Measurements from ENCODE around the gene KCNK7. TPM values are rescaled to one million over a fixed set of nuclear protein-coding genes. Genes with fewer than 3 reads are reported as not detected.

The KCNK7 gene
- total RNA-seq, 6 donors from 2014 or later, result 0.59 to 3.7 (median 1.7) TPM; not detected in 1

DNA sequence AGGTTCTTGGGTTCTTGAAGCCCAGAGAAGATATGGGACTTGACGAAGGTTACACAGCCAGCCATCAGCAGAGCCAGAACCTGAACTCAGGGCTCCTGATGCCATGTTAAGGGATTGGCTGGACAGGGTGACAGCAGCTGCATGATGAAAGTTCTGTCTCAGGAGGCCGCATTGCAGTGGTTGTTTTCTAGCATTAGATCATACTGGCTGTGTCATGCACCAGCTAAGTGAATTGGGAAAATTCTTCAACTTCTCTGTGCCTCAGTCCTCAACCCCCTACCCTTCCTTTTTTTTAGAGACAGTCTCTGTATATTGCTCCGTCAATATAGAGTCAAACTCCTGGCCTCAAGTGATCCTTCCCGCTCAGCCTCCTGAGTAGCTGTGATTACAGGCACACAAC lies 32.0 kb downstream of the KCNK7 start:
- WGBS, 2 donors, result 91 to 98% methylated on average over 4 of the region's 4 CpGs

DNA sequence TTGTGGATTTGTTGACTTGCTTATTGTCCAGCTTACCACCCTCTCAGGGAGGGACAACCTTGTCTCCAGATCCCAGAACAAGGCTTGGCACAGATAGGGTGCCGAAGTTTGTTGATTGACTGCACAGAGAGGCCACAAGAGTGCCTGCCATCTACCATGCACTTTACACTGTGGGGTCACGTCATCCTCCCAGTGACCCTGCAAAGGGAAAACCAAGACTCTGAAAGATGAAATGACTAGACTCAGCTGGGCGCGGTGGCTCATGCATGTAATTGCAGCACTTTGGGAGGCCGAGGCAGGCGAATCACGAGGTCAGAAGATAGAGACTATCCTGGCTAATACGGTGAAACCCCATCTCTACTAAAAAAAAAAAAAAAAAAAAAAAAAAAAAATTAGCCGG lies 32.8 kb downstream of the KCNK7 start:
- ATAC-seq (ENCODE audit: low FRiP score in 2 of 2), result no peak
- Histone ChIP-seq H3K27ac (no peak overlapping the region), H3K4me1 (peaks cover 31 to 56% (median 44%) of the 10 kb centered on the region in 4 donors), H3K9me3 (no peaks in the 10 kb centered on the region), H3K27me3 (no peaks in the 10 kb centered on the region), H3K36me3 (no peaks in the 10 kb centered on the region), H3K4me3 (no peak overlapping the region)
- WGBS, 2 donors, result 89 to 93% methylated on average over 9 of the region's 9 CpGs
- DNase-seq, result no peak
- TF ChIP-seq, protein P1, sequence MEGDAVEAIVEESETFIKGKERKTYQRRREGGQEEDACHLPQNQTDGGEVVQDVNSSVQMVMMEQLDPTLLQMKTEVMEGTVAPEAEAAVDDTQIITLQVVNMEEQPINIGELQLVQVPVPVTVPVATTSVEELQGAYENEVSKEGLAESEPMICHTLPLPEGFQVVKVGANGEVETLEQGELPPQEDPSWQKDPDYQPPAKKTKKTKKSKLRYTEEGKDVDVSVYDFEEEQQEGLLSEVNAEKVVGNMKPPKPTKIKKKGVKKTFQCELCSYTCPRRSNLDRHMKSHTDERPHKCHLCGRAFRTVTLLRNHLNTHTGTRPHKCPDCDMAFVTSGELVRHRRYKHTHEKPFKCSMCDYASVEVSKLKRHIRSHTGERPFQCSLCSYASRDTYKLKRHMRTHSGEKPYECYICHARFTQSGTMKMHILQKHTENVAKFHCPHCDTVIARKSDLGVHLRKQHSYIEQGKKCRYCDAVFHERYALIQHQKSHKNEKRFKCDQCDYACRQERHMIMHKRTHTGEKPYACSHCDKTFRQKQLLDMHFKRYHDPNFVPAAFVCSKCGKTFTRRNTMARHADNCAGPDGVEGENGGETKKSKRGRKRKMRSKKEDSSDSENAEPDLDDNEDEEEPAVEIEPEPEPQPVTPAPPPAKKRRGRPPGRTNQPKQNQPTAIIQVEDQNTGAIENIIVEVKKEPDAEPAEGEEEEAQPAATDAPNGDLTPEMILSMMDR (IDR thresholded peaks at IDR 0.05), result no peak
- TF ChIP-seq POLR2A (IDR thresholded peaks at IDR 0.05) (no peak), POLR2AphosphoS5 (IDR thresholded peaks at IDR 0.05) (no peak), EP300 (IDR thresholded peaks at IDR 0.05) (no peak)

More for the DNA sequence above, 32.0 kb downstream of the KCNK7 start:
- ATAC-seq (ENCODE audit: low FRiP score in 2 of 2) (no peak), DNase-seq (no peak)
- Histone ChIP-seq H3K4me3 (no peak overlapping the region), H3K27ac (no peak overlapping the region), H3K4me1 (peaks cover 36 to 59% (median 46%) of the 10 kb centered on the region in 4 donors), H3K36me3 (no peaks in the 10 kb centered on the region), H3K9me3 (no peaks in the 10 kb centered on the region), H3K27me3 (no peaks in the 10 kb centered on the region)
- TF ChIP-seq POLR2A (IDR thresholded peaks at IDR 0.05) (no peak), POLR2AphosphoS5 (IDR thresholded peaks at IDR 0.05) (no peak), EP300 (IDR thresholded peaks at IDR 0.05) (no peak)
- TF ChIP-seq, protein P1 (IDR thresholded peaks at IDR 0.05), result no peak

DNA sequence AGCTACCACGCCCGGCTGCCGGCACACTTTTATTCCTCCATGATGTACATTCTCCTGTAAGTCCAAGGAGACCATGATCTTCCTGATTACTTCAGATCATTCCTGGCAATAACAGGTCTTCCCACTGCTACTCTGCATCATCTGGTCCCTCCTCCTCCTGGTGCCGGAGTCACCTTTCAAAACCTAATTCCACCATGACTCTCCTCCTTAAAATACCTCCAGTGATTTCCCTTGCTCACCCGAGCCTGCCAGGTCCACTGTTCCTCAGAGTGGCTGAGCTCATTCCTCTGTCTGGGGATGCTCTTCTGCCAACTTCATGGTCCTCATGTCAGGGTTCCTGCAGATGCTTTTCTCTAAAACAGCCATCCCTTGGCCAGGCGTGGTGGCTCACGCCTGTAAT lies 33.6 kb downstream of the KCNK7 start:
- H3K27ac ChIP-seq, result no peak overlapping the region
- WGBS, 2 donors, result 91 to 94% methylated on average over 7 of the region's 7 CpGs
- H3K4me1 ChIP-seq, result peaks cover 31 to 59% (median 46%) of the 10 kb centered on the region in 4 donors
- TF ChIP-seq, protein P1 (IDR thresholded peaks at IDR 0.05), result no peak
- TF ChIP-seq EP300 (IDR thresholded peaks at IDR 0.05) (no peak), POLR2A (IDR thresholded peaks at IDR 0.05) (no peak), POLR2AphosphoS5 (IDR thresholded peaks at IDR 0.05) (no peak)
- no peaks in the 10 kb centered on the region for H3K36me3 ChIP-seq
- no peaks in the 10 kb centered on the region for H3K27me3 ChIP-seq
- H3K9me3 ChIP-seq, result no peaks in the 10 kb centered on the region
- ATAC-seq (ENCODE audit: low FRiP score in 2 of 2), result no peak
- DNase-seq, result no peak
- H3K4me3 ChIP-seq, result no peak overlapping the region

DNA sequence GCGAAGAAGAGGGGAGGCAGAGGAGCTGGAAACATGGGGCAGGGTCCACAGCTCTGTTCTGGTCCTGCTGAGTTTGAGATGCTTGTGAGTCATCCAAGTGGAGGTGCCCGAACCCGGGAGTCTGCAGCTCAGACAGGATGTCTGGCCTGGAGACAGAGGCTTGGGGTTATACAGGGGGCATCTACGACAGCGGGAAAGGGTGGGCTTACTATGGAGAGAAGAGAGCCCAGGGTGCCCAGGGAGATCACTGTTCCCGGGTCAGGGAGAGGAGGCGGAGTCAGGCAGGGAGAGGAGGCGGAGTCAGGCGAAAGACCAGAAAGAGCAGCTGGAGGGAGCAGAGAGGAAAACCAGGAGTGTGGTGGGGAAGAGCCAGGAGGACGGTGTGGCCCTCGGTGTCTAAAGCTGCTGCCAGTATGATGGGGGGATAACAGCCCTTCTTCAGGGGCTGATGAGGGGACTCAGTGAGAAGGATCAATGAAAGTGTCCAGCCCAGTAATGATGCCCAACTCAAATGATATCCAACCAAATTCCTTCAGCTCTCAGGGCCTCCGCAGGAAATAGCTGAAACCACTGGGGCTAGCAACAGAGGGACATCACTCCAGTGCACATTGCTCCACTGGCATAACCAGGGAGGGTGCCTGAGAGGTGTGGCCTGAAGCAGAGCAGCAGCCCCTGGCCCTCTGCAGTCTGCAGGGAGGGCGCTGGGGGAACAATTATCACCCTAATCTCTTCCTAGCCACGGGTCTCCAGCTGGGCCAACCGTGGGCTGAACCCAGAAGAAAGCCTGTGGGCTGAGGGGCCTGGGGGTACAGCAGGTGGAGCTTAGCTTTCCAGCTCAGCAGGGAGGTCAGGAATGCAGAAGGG lies 34.8 kb downstream of the KCNK7 start:
- ATAC-seq (ENCODE audit: low FRiP score in 2 of 2) (peak in 1 of 2 donors; percentile 4), DNase-seq (no peak)
- no peak for TF ChIP-seq POLR2AphosphoS5 (IDR thresholded peaks at IDR 0.05)
- no peak for TF ChIP-seq EP300 (IDR thresholded peaks at IDR 0.05)
- TF ChIP-seq POLR2A (IDR thresholded peaks at IDR 0.05), result no peak
- TF ChIP-seq, protein P1 (IDR thresholded peaks at IDR 0.05), result no peak
- no peak overlapping the region for H3K4me3 ChIP-seq
- H3K4me1 ChIP-seq, result peaks cover 43 to 64% (median 50%) of the 10 kb centered on the region in 4 donors
- no peaks in the 10 kb centered on the region for H3K27me3 ChIP-seq
- H3K9me3 ChIP-seq, result no peaks in the 10 kb centered on the region
- no peaks in the 10 kb centered on the region for H3K36me3 ChIP-seq
- 30 to 38% methylated on average over 12 to 15 of the region's 15 CpGs for WGBS, 2 donors
- H3K27ac ChIP-seq, result peak overlapping the region in 3 of 4 donors; percentile 49 to 97 (median 93)
